GM19324 (cell line): ENCODE results near the gene HELB.

Experiments used
- ATAC-seq: cut with Tn5 transposase; IDR thresholded peaks from one replicate; pipeline ENCODE4 v1.9.1; 2021; ENCODE audit warnings: mild to moderate bottlenecking, moderate library complexity; ENCODE audit not compliant: unreplicated experiment, low FRiP score

Gene HELB

DNA sequence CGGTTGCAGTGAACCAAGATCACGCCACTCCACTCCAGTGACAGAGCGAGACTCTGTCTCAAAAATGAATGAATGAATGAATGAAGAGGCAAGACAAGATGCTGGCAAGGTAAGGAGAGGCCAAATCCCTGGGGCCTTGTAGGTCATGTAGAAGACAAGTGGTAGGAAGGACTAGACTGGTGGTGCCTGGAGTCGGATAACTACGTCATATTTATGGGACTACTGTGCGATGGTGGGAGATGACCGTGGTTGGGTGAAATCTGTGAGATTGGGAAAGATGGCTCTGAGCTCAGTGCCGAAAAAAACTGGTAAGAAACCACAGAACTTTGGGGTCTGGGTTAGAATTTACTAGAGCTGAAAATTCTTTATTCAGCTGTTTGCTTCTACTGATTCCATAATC lies 50.6 kb downstream of the HELB start:
- ATAC-seq: no peak

- no peak for ATAC-seq
Observed at GRCh38 chr12:66354291-66354690, 52.0 kb downstream of the HELB start.

GRCh38 chr12:66359300-66359699 lies 57.0 kb downstream of the HELB start:
- no peak for ATAC-seq

DNA sequence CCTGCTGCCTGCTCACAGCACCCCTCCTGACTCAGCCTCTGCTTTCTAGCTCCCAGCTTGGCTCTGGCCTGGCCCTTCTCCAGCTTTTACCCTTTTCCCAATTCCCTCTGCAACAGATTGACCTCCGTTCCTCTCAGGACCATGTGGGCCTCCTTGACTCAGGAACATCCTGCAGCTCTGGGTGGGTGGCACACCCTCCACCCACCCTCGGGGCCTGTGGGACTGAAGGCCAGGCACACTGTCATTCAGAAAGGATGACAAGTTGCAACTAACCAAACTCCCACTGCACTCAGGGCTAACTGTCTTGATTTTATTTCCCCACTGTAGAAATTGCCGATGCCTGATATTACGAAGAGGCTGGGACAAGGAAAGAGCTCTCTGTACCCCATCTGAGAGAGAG lies 59.4 kb downstream of the HELB start:
- no peak for ATAC-seq

GRCh38 chr12:66365718-66366490 lies 63.6 kb downstream of the HELB start:
- no peak for ATAC-seq

- no peak for ATAC-seq
Observed at GRCh38 chr12:66367015-66367667, 64.8 kb downstream of the HELB start.

DNA sequence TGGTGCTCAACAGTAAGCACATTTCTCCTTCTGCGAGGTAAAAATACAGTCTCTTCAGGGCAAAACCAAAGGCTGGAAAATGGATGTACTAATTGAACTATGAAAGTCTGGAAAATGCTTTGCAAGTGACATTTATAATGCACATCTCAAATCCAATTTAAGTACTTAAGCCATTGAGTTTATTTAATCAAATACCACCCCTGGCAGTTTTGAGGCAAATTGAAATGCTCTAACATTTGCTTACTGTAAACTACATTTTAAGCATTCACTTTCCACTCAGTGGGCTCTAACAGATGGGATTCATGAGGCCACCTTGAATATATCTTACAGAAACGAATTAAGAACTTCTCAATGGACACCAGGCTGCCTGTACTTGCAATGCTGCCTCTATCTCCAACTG lies 69.7 kb downstream of the HELB start:
- no peak for ATAC-seq

DNA sequence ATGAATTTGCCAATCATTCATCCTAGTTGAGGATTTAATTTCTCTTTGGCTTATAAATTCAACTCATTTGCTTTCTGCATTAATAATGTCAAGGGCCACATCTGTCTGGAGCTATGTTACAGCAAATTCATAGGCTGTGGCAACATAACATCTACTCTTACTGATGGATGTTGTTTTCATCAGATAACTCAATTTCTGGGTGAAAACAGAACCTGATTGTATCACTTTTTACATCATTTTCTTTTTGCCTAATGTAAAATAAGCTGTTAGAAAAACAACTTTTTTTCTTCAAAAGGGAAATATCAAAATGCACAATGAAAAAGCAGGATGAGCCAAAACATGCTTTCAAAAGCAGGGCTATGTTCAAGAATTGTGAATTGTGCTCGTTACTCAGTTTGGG lies 73.3 kb downstream of the HELB start:
- ATAC-seq: no peak

GRCh38 chr12:66379616-66380015 lies 77.3 kb downstream of the HELB start:
- ATAC-seq: no peak

- ATAC-seq: no peak
Observed at GRCh38 chr12:66380769-66381535, 78.7 kb downstream of the HELB start.

GRCh38 chr12:66387117-66387516 lies 84.8 kb downstream of the HELB start:
- ATAC-seq: no peak
